Endothelial cell of umbilical vein (primary cell): Measurements from ENCODE around the gene MAP2K5. TPM values are rescaled to one million over a fixed set of nuclear protein-coding genes. Genes with fewer than 3 reads are reported as not detected.
"Not testable (repeated sequence)": the region's sequence is repeated elsewhere in the genome, so short reads cannot be mapped to it uniquely, and the experiment has no call there.

Source experiments
- BruUV-seq: library from RNA; stranded (reverse); fragments of 400-500 nt; replicated peaks from 2 replicates; lab custom pipeline; 2021; lab: Mats Ljungman, UMichigan
- CTCF ChIA-PET: fragments of 300-600, 350-600 bp; sonication (Branson Sonifier 250); formaldehyde crosslinking; loops from one replicate; lab custom pipeline; 2021; ENCODE audit warnings: antibody characterized with exemption, inconsistent platforms; lab: Charles Lee
- POLR2A ChIA-PET: fragments of 300-600, 350-600 bp; sonication (Branson Sonifier 250); formaldehyde crosslinking; loops from one replicate; lab custom pipeline; 2021; ENCODE audit warnings: antibody characterized with exemption, inconsistent platforms; lab: Charles Lee
- DNase-seq: peaks from one replicate; pipeline ENCODE4 v3.0.0-alpha.2; 2011; ENCODE audit warnings: low read depth, low spot score
- FAIRE-seq: peaks from 2 replicates; lab custom pipeline; 2011; peaks lifted over from hg19 to GRCh38; lab: Jason Lieb, UNC
- H2AFZ ChIP-seq: 2 replicates; pipeline ENCODE4 v1.6.0; 2012; ENCODE audit warnings: low read depth, low read length, control low read depth, inconsistent platforms
- H3K27ac ChIP-seq: 2 replicates; pipeline ENCODE4 v1.5.1; 2011; ENCODE audit warnings: low read depth, mild to moderate bottlenecking, control low read depth, low read length, moderate library complexity; ENCODE audit not compliant: insufficient read depth
- H3K27me3 ChIP-seq, 2 experiments: 2 replicates each; pipeline versions ENCODE4 v1.6.0 to v1.6.1; 2011; ENCODE audit warnings: low read length in 2 of 2, mixed read lengths in 1 of 2; ENCODE audit not compliant: control insufficient read depth in 2 of 2, insufficient read depth in 2 of 2
- H3K36me3 ChIP-seq, 2 experiments: 2 replicates in 1 of 2; 3 replicates in 1 of 2; pipeline ENCODE4 v1.5.1; 2011; ENCODE audit warnings: low read length in 2 of 2, mild to moderate bottlenecking in 1 of 2, moderate library complexity in 1 of 2; ENCODE audit not compliant: control insufficient read depth in 2 of 2, insufficient read depth in 2 of 2; ENCODE audit errors: extremely low read depth in 1 of 2
- H3K4me1 ChIP-seq: 3 replicates; pipeline ENCODE4 v1.5.1; 2011; ENCODE audit warnings: mild to moderate bottlenecking, low read length; ENCODE audit not compliant: control insufficient read depth, insufficient read depth; ENCODE audit errors: extremely low read depth
- H3K4me2 ChIP-seq: 2 replicates; pipeline ENCODE4 v1.6.1; 2011; ENCODE audit warnings: low read length, control low read depth, mixed read lengths; ENCODE audit not compliant: insufficient read depth
- H3K4me3 ChIP-seq, 3 experiments: fragments of 200-600 bp in 1 of 3; sonication (generic), shearing (Covaris generic) in 1 of 3; replicated peaks in 1 of 3; 2 replicates each; pipeline ENCODE4 v1.5.1; 2011 to 2016; ENCODE audit warnings: control low read depth in 3 of 3, low read length in 3 of 3, mild to moderate bottlenecking in 2 of 3, inconsistent platforms in 1 of 3, low read depth in 1 of 3, moderate library complexity in 1 of 3; ENCODE audit not compliant: insufficient read depth in 1 of 3
- H3K79me2 ChIP-seq: 2 replicates; pipeline ENCODE4 v1.6.0; 2012; ENCODE audit warnings: low read length, inconsistent platforms; ENCODE audit not compliant: control insufficient read depth, insufficient read depth
- H3K9ac ChIP-seq: replicated peaks from 2 replicates; pipeline ENCODE3; 2011; ENCODE audit warnings: low read length, control low read depth; ENCODE audit not compliant: insufficient read depth; ENCODE audit errors: extremely low read depth
- H3K9me1 ChIP-seq: replicated peaks from 3 replicates; pipeline ENCODE4 v1.6.0; 2011; ENCODE audit warnings: mild to moderate bottlenecking, low read length; ENCODE audit not compliant: control insufficient read depth, insufficient read depth; ENCODE audit errors: extremely low read depth
- H3K9me3 ChIP-seq: replicated peaks from 2 replicates; pipeline ENCODE4 v1.5.1; 2012; ENCODE audit warnings: low read length, inconsistent platforms; ENCODE audit not compliant: control insufficient read depth, insufficient read depth
- H4K20me1 ChIP-seq: replicated peaks from 2 replicates; pipeline ENCODE3; 2011; ENCODE audit warnings: mild to moderate bottlenecking, low read length; ENCODE audit not compliant: control insufficient read depth, insufficient read depth; ENCODE audit errors: extremely low read depth
- CTCF ChIP-seq, 2 donors: IDR thresholded peaks; 1 replicate in 1 of 2; 2 replicates in 1 of 2; pipeline ENCODE4 v1.5.1; 2011; ENCODE audit warnings: low read length in 2 of 2, mild to moderate bottlenecking in 2 of 2, moderate library complexity in 2 of 2, control low read depth in 1 of 2, inconsistent platforms in 1 of 2, low read depth in 1 of 2; ENCODE audit not compliant: insufficient read depth in 1 of 2; ENCODE audit errors: extremely low read depth in 1 of 2
- EZH2 ChIP-seq: IDR thresholded peaks from 2 replicates; pipeline ENCODE4 v1.6.1; 2012; ENCODE audit warnings: borderline replicate concordance, low read depth, mild to moderate bottlenecking, moderate library complexity, low read length, inconsistent platforms; ENCODE audit not compliant: severe bottlenecking
- FOS ChIP-seq: IDR thresholded peaks from 2 replicates; pipeline ENCODE4 v1.6.1; 2011; ENCODE audit warnings: mild to moderate bottlenecking, low read length, moderate library complexity, borderline replicate concordance; ENCODE audit not compliant: insufficient read depth
- GATA2 ChIP-seq: IDR thresholded peaks from 2 replicates; pipeline ENCODE4 v1.7.0; 2011; ENCODE audit warnings: low read depth, mild to moderate bottlenecking, moderate library complexity, mixed read lengths, low read length; ENCODE audit not compliant: insufficient read length, insufficient read depth
- JUN ChIP-seq: IDR thresholded peaks from 2 replicates; pipeline ENCODE4 v1.6.1; 2011; ENCODE audit warnings: borderline replicate concordance, low read depth; ENCODE audit not compliant: insufficient read length, insufficient read depth
- MAX ChIP-seq: IDR thresholded peaks from 2 replicates; pipeline ENCODE4 v1.6.1; 2011; ENCODE audit not compliant: insufficient read depth, insufficient read length
- MYC ChIP-seq: IDR thresholded peaks from one replicate; pipeline ENCODE4 v1.6.1; 2011; ENCODE audit warnings: mild to moderate bottlenecking, low read depth, low read length
- POLR2A ChIP-seq: IDR thresholded peaks from 2 replicates; pipeline ENCODE4 v1.6.1; 2012; ENCODE audit warnings: low read depth, mild to moderate bottlenecking, control low read depth, low read length
- POLR2AphosphoS5 ChIP-seq: IDR thresholded peaks from 2 replicates; pipeline ENCODE4 v1.6.1; 2012; ENCODE audit warnings: low read depth, mild to moderate bottlenecking, control low read depth, low read length, moderate library complexity; ENCODE audit not compliant: insufficient read depth
- dilution Hi-C: fragments of 300-500 bp; cut with MboI; formaldehyde crosslinking; loops from one replicate; pipeline ENCODE4 v1.15.0; 2019; ENCODE audit warnings: low sequenced_read_pairs; ENCODE audit not compliant: extremely low pct_ligation_motif_present
- intact Hi-C: fragments of 100-400 bp; cut with micrococcal nuclease; formaldehyde crosslinking; loops from one replicate; pipeline ENCODE4 v1.10.0; 2022
- polyA plus RNA-seq, 4 experiments: library from polyadenylated mRNA; depleted of rRNA in 3 of 4; stranded (reverse) in 3 of 4; unstranded in 1 of 4; fragments of >200 nt; gene quantifications; 2 replicates each; pipeline versions ENCODE4 v1.2.1 to v1.2.3, GENCODE V29; 2011 to 2012; ENCODE audit warnings: missing spikeins in 1 of 4
- total RNA-seq: library from RNA; stranded (reverse); gene quantifications from 2 replicates; pipeline ENCODE4 v1.2.3, GENCODE V29; 2021

MAP2K5 gene
- total and polyA plus RNA-seq, 2 donors (not counting 3 experiments of a cell fraction or from before 2014, with no cell fraction given), result 4.9 to 24.7 TPM

- no peaks in the 10 kb centered on the region for H3K27me3 ChIP-seq
- dilution Hi-C loops (no loop called here), intact Hi-C loops (no loop called here)
- H3K4me2 ChIP-seq, result no peak overlapping the region
- BruUV-seq, result no TSS peak
- H2AFZ ChIP-seq, result no peak overlapping the region
- ChIA-PET CTCF (interaction anchor here (0.9 kb wide), 1 partner anchor 9 kb away, joined by 3 read pairs; no protein-coding TSS in a partner anchor), POLR2A (no interaction called here)
- H3K4me3 ChIP-seq, result no peak overlapping the region
- no peak overlapping the region for H3K27ac ChIP-seq
- H3K4me1 ChIP-seq, result no peaks in the 10 kb centered on the region
- H3K9me3 ChIP-seq, result no peaks in the 10 kb centered on the region
- TF ChIP-seq MYC, result no peak
- no peak for TF ChIP-seq CTCF (IDR thresholded peaks at IDR 0.05; ENCODE audit: extremely low read depth in 1 of 2, insufficient read depth in 1 of 2, low read depth in 1 of 2, low read length in 2 of 2)
- no peak for TF ChIP-seq POLR2A
- TF ChIP-seq MAX, result no peak
- no peak for TF ChIP-seq GATA2
- no peak for TF ChIP-seq JUN
- TF ChIP-seq EZH2, result no peak
- no peak for TF ChIP-seq POLR2AphosphoS5
- no peak for TF ChIP-seq FOS
- no peak overlapping the region for H3K9ac ChIP-seq
- H3K36me3 ChIP-seq, result no peaks in the 10 kb centered on the region
- no peaks in the 10 kb centered on the region for H3K9me1 ChIP-seq
- no peaks in the 10 kb centered on the region for H4K20me1 ChIP-seq
- DNase-seq, result no peak
- FAIRE-seq, result peak; percentile 42
- H3K79me2 ChIP-seq, result no peaks in the 10 kb centered on the region
These were observed 128.3 kb downstream of the MAP2K5 start for GRCh38 chr15:67670647-67671305.

GRCh38 chr15:67672834-67673233 is 130.3 kb downstream of the MAP2K5 start:
- H2AFZ ChIP-seq, H3K9ac ChIP-seq, H3K27ac ChIP-seq, H3K9me3 ChIP-seq, FAIRE-seq, H4K20me1 ChIP-seq, POLR2A ChIA-PET, dilution Hi-C loops, intact Hi-C loops, BruUV-seq, H3K4me1 ChIP-seq, DNase-seq, H3K27me3 ChIP-seq, H3K36me3 ChIP-seq, H3K9me1 ChIP-seq, H3K4me3 ChIP-seq, CTCF ChIA-PET, H3K4me2 ChIP-seq, H3K79me2 ChIP-seq: not testable (repeated sequence)
